ENCODE results near the gene TNC. TPM values are rescaled to one million over a fixed set of nuclear protein-coding genes. Genes with fewer than 3 reads are reported as not detected.

The TNC gene
- polyA plus RNA-seq, 3 donors: 0.45 to 9.8 (median 1.9) TPM

DNA sequence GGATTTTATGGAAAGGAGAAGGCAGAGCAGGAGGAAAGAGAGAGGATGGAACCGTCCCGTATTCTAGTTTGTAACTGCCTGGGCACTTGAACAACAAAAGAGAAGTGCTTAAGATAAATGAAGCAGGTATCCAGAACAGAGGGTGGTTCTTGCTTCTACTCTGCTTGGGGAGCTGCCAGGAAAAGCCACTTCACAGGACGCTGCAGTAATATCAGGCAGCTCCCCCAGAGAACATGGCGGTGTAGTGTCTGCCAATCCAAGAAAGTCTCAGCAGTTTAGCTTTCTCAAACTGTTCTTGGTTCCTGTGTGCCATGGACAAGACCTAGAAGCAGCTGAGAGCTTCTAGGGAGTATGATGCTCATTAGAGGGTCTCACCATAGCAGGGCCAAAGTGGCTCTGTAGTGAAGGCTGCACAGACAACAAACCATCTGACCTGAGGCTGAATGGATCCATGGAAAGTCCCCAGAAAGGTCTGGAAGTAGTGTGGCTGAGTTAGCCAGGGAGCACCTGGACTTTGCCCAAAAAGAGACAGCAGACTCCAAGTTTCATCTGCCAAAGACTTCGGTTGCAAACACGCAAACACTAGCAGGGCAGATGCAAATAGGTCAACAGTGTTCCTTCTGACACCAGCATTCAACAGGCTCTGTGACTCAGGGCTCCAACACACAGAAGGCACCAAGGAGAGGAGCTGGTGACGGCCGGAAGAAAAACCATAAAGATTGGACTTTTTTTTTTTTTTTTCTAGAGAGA is 115.4 kb downstream of the TNC start:
- no peak overlapping the region for H3K27ac ChIP-seq (ENCODE audit: low read depth, low read length)
- 50 to 71% (median 66%) methylated on average over 8 of the region's 8 CpGs for WGBS, 3 donors

DNA sequence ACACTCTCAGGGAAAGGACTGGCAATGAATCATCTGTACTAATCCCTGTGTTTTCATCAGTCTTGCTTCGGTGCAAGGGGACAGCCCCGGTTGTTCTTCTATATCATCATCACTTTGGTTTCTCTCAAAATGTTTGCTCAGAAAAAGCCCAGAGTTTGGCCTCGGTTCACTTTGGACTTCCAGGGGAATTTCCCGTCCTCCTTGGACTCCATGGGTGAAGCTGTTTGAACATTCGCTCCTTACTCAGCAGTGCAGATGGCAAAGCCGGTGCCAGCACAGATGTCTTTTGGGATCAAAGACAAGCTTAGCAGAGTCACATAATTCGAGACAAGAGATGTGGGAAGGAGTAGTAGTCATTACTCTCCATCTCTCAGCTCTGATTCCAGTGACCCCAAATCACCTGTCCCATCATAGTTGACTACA is 117.7 kb downstream of the TNC start:
- H3K27ac ChIP-seq (ENCODE audit: low read depth, low read length): no peak overlapping the region
- WGBS, 3 donors: 62 to 78% (median 77%) methylated on average over 7 of the region's 7 CpGs

DNA sequence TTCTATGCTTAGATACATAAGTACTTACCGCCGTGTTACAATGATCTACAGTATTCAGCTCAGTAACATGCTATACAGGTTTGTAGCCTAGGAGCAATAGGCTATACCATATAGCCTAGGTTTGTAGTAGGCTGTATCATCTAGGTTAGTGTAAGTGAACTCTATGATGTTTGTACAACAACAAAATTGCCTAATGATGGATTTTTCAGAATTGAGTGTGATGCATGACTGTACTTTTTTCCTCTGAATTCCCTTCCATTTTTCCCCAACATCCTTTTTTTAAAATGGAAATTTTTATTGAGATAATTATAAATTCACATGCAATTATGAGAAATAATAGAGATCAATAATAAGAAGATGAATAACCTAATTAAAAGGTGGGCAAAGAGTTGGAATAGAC is 119.6 kb downstream of the TNC start:
- no peak overlapping the region for H3K27ac ChIP-seq (ENCODE audit: low read depth, low read length)
- WGBS, 3 donors: 45 to 86% (median 69%) methylated on average over 2 of the region's 2 CpGs

DNA sequence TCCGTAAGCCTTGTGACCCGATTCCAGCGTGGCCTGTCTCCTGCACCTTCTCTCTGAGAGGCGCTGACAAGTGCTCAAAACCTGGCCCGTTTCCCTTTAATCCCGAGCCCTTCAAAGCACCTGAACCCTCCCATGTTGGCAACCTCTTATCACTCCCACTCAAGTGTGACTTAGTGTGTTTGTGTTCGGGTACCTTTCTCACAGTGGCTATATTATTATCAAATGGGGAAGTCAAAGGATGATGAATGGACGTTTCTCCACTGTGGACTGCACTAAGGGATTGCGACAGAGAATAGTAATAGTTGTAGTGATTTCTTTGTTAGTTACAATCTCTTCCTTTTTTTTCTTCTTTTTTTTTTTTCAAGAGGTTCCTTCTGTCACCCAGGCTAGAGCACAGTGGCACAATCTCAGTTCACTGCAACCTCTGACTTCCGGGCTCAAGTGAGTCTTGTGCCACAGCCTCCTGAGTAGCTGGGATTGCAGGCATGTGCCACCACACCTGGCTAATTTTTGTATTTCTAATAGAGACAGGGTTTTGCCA is 122.2 kb downstream of the TNC start:
- WGBS, 3 donors: 22 to 58% (median 47%) methylated on average over 10 of the region's 10 CpGs
- no peak overlapping the region for H3K27ac ChIP-seq (ENCODE audit: low read depth, low read length)

DNA sequence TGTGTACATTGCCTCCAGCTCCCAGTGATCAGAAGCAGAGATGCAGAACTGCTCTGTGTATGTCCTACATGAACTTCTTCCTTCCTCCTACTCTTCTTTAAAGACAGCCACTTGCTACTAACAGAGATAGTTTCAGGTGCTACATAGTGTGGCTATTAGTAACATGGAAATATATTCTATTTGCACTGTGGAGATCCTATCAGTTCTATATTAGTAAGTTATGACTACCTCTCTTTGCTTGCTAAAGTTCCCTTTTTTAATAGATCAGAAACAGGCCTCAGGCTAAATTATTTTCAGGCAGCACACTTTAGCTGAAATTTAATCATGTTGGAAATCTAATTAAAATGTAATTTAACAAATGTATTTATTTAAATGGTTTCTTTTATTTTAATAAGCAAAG is 123.2 kb downstream of the TNC start:
- no peak overlapping the region for H3K27ac ChIP-seq (ENCODE audit: low read depth, low read length)

DNA sequence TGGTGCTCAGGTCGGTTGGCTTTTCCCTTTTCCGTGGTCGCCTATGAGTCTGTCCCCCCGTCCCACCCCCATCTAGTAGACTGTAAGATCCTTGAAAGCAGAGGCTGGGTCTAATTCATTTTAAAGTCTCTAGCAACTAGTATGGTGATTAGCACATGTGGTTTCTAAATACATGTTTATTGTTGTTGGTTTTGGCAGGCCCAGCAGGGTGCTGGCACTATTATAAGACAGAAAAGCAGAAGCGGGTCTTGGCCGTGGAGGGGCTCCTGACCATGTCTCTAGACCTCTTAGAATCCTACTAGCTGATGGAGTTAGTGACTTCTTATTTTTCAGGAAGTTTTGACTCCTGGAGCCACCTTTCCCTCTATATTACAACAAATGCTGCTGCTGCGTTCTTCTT is 126.1 kb downstream of the TNC start:
- H3K27ac ChIP-seq (ENCODE audit: low read depth, low read length): no peak overlapping the region
- WGBS, 3 donors: 70 to 80% (median 76%) methylated on average over 7 of the region's 7 CpGs

DNA sequence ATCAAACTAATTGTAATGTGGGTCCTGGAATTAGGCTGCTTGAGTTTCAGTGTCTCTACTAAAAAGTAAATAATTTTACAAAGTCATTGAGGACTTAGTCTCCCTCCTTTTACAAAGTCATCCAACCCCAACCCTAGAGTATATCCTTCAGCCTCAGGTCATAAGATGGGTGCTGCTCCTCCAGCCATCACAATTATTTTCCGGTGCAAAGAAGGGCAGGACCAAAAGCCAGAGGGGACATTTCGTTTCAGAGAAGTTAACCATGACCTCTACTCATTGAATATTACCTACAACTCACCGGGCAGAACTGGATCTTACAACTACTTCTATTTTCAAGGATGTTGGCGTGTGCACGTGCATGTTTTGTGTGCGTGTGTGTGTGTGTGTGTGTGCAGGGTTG is 127.1 kb downstream of the TNC start:
- no peak overlapping the region for H3K27ac ChIP-seq (ENCODE audit: low read depth, low read length)
- WGBS, 3 donors: 79 to 87% (median 84%) methylated on average over 6 of the region's 6 CpGs

DNA sequence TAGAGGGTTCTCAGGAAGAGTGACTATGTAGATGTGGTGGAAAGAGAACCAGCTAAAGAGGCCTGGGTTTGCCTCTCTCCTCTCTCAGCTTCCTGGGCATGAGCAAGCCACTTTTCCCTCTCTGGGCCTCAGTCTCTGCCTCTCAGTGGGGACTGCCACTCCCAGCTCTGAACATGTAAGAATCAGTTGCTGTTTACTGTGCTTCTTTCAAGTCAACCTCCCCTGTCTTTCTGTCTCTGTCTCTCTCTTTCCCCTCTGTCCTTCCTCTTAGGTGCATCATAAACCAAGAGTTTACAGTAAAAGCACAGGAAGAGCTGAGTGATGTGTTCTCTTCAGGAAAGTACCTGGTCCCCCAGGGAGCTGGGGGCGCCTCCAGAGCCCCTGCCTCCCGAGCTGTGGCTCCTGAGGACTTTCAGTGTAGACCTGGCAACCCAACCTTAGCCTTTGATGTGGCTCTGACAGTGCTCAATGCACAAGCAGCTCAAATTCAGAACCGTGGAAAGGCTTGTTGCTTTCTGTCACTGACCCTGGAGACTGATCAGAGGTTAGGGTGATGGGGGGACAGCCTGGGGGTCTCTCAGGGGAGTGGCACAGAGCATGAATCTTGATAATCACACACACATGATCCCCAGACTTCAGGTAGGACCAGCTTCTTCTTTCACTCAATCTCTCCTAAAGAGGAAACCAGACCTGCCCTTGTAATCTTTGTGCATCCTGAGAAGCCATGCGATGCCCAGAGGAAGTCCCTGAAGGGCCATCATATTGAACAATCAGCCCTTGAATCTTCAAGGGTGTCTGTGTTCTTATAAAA is 128.2 kb downstream of the TNC start:
- WGBS, 3 donors: 44 to 60% (median 59%) methylated on average over 4 of the region's 4 CpGs
- no peak overlapping the region for H3K27ac ChIP-seq (ENCODE audit: low read depth, low read length)

DNA sequence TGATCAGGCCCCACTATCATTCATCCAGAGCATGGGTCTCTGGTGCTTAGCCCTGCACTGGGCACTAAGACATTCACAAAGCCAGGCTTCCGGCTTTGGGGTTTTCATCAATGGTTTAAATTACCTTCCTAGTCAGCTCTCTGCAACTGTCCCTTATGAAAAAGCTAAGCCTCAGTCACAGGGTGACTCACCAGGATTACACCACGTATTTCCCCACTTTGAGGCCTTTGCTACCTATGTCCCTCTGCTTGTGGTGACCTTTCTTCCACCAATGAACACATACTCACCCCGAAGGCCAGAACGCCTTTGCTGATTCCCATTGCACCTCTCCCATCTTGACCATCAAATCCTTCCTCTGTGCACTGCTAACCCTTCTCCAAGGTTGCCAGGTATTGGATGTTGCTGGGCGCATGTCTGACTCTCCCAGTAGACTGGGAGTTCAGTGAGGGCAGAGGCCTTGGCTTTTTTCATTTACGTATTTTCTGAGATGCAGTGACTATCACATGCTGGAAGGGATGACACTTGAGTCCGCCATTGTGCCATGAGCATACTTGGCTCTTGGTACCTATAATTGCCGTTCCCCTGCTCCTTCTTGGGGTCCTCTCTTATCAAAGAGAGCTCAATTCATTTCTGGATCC is 128.9 kb downstream of the TNC start:
- 73 to 80% (median 79%) methylated on average over 8 of the region's 8 CpGs for WGBS, 3 donors
- H3K27ac ChIP-seq (ENCODE audit: low read depth, low read length): no peak overlapping the region

DNA sequence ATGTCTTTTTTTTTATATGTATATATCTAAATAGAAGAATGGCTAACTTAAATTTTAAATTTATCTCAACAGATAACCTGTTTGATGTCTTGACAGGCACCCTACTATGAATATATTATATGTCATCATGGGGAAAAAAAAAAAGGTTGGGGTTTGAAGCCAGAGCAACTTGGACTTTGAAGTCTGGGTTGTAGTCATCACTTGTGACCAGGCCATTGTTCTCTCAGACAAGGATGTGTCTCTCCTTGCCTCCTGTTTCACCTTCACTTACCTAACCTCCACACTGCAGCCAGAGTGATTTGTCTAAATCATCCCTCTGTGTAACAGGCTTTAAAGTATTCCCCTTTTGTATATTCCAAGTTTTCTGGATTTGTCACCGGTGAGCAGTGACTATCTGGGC is 130.8 kb downstream of the TNC start:
- 90 to 95% (median 92%) methylated on average over 1 of the region's 1 CpG for WGBS, 3 donors
- no peak overlapping the region for H3K27ac ChIP-seq (ENCODE audit: low read depth, low read length)

DNA sequence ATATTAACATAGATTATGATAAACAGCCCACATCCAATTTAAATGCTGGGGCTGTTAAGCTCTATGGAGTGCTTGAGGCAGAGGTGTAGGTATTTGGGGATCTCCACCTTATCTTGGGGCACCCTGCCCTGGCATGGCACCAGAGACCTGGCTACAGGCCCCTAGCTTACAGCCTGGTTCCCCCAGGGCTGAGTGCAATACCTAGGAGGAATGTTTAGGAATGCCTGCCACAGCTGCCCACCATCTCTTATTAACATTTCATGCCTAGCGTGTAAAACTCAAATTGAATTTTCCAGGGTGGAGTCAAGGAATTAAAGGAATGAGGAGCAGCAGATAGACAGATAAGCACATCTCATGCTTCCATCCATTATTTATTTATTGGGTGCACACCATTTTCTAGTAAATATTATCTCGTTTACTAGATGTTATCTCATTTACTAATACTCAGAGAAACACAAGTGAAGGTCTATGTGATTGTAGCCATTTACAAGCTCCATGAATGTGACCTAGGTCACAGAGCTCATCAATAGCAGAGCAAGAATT is 131.9 kb downstream of the TNC start:
- no peak overlapping the region for H3K27ac ChIP-seq (ENCODE audit: low read depth, low read length)
- WGBS, 3 donors: 54 to 64% (median 57%) methylated on average over 2 of the region's 2 CpGs

DNA sequence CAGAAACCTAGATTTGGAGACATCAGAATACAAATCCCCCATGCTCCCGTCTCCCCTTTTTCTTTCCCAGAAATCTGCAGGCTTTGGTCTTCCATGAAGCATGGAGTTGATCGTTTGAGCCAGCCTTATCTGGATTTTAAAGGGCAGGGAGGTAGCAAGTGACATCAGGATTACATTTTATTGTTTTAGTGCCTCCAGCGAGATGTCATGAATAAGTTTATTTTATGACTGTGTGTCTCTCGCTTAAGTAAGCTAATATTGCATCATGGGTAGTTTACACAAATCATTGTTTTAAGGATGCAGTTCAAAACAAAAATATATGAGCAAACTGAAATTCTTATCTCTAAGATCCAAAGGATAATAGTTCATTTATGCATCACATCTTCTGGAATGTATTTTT is 136.9 kb downstream of the TNC start:
- 50 to 76% (median 62%) methylated on average over 4 of the region's 4 CpGs for WGBS, 3 donors
- no peak overlapping the region for H3K27ac ChIP-seq (ENCODE audit: low read depth, low read length)

DNA sequence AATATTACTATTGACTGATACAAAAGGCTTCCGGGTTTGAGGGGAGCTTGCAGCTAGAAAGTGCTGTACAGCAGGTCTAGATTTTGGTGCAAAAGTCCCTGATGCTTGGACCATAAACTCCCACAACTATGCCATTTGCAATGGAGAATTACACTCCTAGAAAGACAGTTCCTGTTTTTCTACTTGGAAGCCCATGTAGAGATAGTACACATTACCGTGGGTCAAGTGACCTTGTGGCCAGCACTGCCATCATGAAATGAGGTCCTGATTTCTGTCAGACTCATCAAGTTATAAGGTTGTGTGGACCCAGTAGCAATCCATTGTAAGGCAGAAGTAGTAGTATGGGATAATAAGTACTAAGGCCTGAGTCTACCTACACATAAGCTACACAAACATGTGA is 144.7 kb downstream of the TNC start:
- H3K27ac ChIP-seq (ENCODE audit: low read depth, low read length): no peak overlapping the region
- WGBS, 3 donors: 66 to 70% (median 68%) methylated on average over 2 of the region's 2 CpGs

DNA sequence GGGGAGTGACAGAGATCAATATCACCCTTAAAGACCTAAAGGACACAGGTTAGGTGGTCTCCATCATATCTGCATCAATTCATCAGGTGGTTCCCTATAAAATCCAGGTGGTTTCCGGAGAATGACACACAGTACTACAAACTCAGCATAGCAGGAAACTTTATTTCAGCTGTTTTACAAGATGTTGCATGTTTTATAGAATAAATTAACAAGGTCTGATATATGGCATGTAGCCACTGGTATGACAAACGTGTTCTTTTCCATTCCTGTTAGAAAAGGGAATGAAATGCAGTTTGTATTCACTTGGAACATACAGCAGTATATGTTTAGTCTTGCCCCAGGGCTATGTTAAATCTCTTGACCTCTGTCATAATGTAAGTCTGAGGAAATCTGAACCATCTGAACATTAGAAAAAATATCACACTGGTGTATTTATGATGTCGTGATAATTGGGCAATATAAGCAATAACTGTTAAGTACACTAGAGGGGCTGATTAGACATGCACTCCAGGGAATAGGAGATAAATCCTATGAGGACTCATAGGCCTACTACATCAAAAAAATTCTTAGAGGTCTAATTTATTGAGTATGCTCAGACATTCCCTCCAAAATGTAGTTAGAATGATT is 145.3 kb downstream of the TNC start:
- H3K27ac ChIP-seq (ENCODE audit: low read depth, low read length): no peak overlapping the region
- whole genome bisulfite sequencing, 3 donors: 67 to 78% (median 69%) methylated on average over 3 of the region's 3 CpGs

Other genes with a start within 250 kb of the TNC start
- 1 to 10 TPM in 2 of 3 donors, under 1 TPM in 1; 0.67 to 2.2 (median 2.0) TPM for gene TNFSF8, start 187.6 kb downstream of the TNC start, polyA plus RNA-seq